GM18499 (cell line): Measurements from ENCODE around the gene ITGBL1.
"Not testable (repeated sequence)": the region's sequence is repeated elsewhere in the genome, so short reads cannot be mapped to it uniquely, and the experiment has no call there.

Experiments
- ATAC-seq: cut with Tn5 transposase; IDR thresholded peaks from one replicate; pipeline ENCODE4 v1.9.1; 2021; ENCODE audit warnings: moderate number of reproducible peaks; ENCODE audit not compliant: insufficient read depth, unreplicated experiment

ITGBL1 gene

DNA sequence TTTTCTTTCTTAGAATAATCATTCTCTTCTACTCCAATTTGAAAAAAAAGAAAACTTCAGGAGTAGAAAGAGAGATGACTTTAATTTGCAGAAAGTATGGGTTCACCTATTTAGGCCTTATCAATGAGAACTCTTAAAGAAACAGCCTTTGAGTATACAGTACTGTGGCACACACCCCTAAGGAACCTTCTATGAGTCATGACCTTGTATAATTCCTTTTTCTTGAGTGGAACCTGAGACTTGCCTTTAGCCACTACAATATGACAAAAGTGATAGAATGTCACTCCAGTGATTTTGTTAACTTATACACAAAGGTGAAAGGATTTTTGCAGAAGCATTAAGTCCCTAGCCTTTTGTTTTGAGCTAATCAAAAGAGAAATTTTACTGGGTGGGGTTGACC lies 58.7 kb downstream of the ITGBL1 start:
- no peak for ATAC-seq

DNA sequence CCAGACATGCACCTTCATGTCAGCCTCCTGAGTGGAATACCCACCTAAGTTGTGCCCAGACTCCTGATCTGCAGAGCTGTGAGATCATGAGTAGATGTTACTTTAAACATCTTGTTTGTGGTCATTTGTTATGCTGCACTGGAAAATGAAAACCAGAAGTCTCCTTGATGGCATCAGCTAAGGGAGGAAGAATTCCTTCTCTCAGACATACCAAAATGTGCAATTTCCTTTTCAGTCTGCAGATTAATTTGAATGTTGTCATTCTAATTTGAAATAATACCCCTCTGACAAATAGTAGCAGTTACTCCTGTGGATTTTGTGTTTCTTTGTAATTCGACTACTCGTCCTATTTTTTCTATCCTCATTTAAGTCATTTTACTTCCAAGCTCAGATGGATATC lies 59.3 kb downstream of the ITGBL1 start:
- no peak for ATAC-seq

DNA sequence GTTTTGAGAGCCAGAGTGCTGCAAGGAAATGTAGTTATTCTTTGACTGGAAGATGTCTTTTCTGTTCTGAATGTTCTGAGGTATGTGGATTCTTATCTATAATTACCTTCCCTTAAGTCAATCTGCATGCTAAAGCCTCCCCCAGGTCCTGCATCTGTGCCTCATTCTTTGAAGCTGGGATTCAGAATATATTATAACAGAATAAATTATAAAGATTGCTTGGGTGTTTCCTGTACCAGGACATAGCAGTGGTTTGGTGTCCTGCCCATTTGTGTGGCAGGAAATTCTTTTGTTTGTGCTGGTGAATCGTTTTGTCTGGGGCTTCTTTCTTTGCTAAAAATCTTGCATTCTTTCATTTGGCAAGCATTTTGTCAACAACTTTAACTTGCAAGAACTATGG lies 60.2 kb downstream of the ITGBL1 start:
- no peak for ATAC-seq

DNA sequence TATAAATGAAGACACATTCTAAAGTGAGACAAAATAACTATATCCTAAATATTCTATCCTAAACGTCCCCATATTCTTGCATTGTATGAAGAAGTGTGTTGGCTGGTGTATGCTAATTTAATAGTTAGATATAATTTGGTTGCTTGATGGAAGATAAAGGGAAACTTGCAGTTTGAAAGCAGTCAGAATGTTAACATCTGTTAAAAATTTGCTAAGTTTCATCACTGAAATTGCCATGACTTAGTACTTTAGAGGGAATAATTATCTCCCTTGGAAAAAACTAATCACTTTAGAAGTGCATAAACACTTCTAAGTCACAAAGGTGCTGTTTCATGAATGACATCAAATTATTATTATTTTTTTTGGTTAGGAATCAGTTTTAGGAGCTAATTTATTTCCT lies 61.6 kb downstream of the ITGBL1 start:
- ATAC-seq, result no peak

DNA sequence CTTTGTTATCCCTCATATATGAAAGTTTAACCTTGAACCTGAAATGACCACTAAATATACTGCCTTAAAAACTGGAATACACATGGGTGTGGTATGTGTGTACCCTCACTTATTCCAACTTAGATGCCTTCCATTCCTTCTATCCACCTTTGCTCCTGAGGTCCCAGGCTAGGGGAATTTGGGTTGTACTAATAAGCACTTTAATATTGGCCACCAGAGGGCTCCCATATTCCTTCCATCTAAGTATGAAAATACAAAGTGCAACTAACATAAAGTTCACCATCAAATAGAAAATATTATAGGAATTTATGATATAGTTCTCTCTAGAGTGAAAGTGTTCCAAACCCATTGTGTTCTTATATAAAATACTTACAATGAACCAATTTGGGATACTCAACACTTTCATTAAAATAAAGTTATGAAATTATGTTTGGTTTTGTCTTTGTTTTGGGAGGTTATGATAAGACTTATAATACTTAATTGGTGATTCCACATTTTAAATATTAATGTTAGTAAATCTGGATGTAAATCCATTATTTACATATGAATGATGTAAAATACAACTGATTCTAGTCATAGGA lies 62.3 kb downstream of the ITGBL1 start:
- ATAC-seq, result no peak

DNA sequence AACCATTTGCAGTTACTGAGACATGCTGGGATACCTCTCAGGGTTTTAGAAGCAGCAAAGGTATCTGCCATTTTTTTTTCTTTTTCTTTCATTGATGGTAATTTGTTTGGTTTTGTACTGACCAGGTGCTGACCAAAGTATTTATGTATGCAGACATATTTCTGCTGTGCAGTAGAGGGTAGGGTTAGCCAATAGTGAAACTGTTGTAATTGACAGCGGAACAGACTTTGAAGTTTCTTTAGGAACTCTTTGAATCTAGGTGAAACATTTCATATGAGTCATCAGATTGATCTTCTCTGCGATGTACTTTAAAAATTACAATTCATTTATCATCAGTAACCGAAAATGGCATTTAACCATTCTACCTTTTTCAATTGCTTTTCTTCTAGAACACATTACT lies 63.0 kb downstream of the ITGBL1 start:
- ATAC-seq, result no peak

DNA sequence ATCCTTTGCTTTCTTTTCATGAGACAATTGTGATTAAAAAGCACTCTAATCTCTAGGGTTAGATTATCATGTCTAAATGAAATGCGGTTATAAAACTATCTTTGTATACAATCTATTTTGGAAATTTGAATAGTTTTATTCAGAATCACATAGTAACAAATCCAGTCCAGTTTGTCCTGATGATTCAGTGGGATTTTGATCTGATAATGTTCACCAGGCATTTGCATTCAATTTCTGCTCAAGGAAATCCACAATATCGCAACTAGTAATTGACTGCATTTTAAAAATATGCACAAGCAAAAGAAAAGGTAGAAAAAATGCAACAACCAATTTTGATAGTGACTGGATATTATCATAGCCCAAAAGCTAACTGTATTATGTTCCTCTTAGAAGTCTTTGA lies 63.8 kb downstream of the ITGBL1 start:
- no peak for ATAC-seq

DNA sequence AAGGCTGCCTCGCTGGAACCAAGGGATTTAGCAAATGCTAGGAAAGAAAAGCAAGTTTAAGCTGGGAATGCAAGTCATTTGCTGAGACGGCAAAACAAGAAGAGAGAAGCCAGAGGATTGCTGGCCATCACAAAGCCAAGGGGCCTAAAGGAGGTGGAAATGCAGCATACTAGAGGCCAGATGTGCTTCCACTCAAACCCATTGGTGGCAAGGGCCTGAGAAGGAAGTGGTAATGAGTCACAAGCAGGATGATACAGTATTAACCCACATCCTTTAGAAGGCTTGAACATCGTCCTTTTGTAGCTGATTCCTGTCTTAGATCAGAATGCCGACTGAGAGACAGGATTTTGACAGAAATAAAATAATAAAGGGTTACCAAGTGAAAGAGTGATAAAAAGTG lies 68.2 kb downstream of the ITGBL1 start:
- no peak for ATAC-seq

DNA sequence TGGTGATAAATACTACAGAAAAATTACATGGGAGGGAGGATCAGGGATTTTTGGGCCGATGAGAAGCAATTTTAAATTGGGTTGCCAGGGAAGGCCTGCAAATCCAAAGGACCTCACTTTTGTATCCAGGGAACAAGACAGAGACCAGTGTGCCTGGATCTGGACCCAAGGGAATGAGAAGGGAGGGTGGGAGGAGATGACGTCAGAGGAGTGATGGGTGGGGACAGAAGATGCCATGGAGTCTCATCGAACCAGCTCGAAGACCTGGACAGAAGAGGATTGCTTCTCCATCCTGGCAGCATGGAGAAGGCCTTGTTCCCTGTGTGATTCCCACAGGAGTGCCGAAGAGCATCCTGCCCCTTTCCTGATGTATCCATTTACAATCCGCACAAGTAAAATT lies 68.9 kb downstream of the ITGBL1 start:
- no peak for ATAC-seq

DNA sequence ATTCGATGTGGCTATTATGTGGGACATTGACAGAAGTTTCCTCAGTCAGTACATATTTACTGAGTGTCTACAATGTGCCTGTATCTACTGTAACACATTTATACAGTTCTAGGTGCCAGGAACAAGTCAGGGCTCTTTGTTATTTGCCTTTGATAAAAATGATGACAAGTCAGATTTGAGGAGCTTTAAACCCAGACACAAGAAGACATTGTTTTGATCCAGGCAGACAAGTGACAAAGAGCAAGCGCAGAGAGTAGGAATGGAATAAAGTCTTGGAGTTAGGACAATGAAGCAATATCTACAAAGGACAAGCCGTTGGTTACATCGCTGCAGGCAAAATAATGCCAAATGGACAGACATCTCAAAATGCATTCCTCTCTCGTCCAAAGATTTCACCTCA lies 70.1 kb downstream of the ITGBL1 start:
- no peak for ATAC-seq

DNA sequence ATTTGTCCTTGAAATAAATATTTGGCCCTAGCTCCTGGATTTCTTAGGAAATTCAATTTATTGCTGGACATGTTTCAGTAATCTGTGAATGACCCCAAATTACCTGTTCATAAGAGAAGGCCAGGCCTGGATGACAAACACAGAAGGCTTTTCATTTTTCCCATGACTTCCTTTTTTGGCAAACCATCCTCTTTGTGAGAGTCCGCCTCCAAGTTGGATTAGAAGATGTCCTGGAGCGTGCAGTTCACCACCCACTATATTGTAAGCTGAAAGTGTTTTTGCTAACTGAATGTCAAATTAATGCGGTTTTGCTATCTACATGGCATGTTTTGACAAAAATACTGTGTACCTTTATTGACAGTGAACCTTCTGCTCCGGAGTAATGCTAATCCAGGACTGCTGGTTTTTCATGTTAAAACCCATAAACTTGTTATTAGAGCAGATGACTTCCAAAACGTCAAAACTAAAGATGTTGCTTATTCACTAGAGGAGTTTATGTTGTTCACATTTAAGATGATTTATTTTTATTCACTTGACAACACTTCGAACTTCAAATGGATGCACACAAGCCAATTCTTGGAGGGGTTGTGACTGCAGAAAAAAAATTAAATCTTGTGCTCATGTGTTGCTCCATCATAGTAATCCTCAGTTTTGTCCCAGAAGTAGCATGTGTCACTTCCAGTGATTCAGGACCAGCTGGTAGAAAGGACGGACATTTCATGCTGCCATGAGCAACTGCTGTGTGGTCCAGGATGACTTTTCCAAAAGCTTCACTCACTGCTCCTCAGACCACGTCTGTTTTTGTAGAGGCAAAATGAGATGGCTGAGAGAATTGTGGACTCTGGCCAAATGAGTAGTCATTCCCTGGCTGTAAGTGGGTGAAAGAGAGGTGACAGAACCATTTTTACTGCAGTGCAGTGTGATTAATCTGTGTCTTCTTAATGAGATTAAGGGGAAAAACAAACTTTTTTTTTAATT lies 71.0 kb downstream of the ITGBL1 start:
- ATAC-seq, result no peak

DNA sequence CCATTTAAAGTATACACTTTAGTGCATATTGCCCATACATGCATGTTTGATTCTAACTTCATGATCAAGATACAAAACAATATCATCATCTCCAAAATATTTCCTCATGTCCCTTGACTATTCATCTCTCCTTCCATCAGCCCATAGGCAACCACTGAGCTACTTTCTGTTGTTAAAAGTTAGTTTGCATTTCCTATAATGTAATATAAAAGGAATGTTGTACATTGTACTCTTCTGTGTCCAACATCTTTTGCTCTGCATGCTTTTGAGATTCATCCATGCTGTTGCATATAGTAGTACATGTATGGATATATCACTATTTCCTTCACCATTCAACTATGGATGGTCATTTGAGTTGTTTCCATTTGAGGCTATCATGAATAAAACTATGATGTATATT lies 74.7 kb downstream of the ITGBL1 start:
- no peak for ATAC-seq

DNA sequence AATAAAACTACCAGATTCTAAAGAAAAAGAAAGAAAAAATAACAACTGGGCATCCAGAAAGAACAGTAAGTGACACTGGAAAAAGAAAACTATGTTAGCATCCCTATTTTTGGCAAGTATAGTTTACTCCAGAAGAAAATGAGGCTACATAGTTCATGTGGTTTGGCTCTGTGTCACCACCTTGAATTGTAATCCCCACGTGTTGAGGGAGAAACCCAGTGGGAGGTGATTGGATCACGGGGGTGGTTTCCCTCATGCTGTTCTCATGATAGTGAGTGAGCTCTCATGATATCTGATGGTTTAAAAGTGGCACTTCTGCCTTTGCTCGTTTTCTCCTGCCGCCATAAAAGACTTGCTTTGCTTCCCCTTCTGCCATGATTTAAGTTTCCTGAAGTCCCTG lies 76.9 kb downstream of the ITGBL1 start:
- ATAC-seq, result no peak

DNA sequence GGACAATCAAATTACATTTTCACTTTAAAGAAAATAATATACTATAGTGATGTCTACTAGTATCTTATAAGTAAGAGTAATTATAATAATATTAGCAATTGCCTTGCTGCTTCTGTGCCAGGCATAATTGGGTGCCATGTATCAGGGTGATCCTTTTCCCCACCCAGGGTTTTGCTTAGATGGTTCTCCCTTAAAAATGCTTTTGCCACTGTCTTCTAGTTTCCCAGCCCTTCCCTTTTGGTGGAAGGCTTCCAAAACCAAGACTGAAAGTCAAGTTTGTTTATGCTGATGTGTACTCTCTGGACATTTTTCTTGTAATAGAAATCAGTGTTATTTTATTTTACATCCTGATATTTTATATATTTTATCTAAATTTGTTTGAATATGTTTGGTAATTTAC lies 77.8 kb downstream of the ITGBL1 start:
- no peak for ATAC-seq

DNA sequence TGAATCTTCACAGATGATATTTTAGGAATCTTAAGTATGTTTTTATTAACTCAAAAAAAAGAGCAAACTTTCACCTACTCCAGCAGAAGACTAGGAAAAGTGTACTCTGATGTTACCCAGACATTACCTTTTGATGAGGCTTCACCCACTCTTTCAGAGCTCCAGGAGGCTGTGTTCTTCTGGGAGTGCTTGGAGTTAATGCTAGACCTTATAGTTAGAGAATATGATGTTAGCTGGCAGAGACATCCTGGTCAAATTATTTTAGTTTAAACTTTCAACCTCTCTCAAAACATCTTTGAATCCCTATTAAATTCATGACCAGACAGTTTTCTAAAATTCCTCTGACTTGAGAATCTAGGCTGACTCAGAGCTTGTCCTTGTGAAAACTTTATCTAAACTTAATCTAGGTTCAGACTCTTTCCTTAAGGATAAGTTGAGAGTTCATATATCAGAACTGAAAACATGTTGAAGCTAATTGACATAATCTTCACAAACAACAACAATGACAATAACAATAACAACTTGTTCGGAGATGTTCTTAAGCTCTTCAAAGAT lies 82.8 kb downstream of the ITGBL1 start:
- ATAC-seq, result no peak

DNA sequence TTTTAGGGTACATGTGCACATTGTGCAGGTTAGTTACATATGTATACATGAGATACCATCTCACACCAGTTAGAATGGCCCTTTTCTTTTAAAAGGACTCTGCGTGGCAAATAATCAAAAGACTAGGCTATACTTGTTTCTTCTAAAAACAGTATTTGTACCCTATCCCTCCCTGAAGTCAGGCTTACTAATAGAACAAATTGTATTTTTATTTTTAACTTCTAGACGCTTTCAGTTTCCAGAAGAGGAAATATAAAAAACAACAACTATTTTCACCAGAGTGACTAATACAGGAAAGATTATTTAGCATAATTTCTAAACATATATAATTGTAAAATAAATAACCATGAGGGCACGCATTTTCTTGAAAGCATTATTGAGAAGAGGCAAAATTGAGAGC lies 83.6 kb downstream of the ITGBL1 start:
- ATAC-seq, result no peak

DNA sequence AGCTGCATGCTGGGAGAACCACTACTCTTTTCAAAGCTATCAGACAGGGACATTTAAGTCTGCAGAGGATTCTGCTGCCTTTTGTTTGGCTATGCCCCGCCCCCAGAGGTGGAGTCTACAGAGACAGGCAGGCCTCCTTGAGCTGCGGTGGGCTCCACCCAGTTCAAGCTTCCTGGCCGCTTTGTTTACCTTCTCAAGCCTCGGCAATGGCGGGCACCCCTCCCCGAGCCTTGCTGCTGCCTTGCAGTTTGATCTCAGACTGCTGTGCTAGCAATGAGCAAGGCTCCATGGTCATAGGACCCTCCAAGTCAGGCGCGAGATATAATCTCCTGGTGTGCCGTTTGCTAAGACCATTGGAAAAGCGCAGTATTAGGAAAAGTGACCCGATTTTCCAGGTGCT lies 92.1 kb downstream of the ITGBL1 start:
- ATAC-seq, result not testable (repeated sequence)

DNA sequence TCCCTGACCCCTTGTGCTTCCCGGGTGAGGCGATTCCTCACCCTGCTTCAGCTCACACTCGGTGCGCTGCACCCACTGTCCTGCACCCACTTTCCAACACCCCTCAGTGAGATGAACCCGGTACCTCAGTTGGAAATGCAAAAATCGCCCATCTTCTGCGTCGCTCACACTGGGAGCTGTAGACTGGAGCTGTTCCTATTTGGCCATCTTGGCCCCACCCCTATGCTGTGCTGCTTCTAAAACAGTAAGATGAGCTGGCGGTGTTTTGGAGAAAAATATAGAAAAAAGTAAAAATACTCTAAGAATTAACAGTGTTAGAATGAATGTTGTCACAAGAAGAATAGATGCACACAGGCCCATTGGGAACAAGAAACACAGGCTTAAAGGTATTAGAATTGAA lies 92.5 kb downstream of the ITGBL1 start:
- ATAC-seq, result no peak

DNA sequence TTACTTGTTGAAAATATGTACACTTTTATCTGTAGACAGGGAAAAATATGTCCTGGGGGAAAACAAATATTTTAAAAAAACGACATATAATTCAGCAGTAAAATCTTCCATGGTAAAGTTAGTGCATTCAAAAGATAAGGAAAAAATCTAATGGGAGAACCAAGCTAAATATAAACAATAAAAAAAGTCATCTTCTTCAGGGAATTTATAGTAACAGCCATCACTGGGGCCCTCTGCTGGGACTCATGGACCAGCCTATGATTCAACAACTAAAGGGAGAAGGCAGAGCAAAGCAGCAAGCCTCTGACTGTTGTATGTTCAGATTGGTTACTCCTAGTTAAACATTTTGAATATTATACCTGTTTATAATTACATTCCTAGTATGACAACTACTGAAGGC lies 93.0 kb downstream of the ITGBL1 start:
- ATAC-seq, result no peak

DNA sequence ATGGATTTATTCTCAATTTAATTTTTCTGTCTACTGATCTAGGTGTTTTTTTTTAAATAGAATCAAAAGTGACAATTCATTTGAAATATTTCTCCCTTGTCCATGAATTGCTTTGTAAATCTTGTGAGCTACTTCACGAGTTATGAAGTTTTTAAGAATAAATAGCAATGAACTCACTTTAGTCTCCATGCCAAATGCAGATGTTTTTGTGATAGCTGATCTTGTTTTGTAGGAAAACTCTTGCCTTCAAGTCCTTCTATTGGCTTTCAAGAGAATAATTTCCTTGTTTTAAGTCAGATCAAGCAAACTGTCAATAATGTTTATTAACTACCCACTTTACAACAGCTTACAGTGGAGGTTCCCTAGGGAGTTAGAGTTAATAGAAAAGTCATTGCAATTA lies 99.8 kb downstream of the ITGBL1 start:
- no peak for ATAC-seq

DNA sequence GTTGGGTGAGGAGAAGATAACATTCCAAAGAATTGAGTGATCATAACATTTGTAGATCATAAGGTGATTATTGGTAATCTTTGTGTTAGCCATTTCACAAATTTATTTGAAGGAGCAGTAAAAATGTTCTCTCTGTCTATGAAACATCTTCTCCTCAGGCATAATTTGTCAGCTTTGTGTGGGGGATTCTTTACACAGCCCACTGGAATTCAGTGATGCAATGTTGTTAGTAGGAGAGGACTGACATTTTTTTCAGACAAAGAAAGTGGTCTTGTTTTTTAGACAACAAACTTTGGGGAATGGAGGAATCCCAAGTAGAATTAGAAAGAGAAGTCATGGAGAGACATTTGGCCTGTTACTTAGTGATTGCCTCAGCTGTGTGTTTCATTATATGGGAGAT lies 100.3 kb downstream of the ITGBL1 start:
- ATAC-seq, result no peak
